Colonic mucosa (tissue), 4 donors: Measurements from ENCODE around the gene LRRC57. TPM values are rescaled to one million over a fixed set of nuclear protein-coding genes. Genes with fewer than 3 reads are reported as not detected.
"Not testable (repeated sequence)": the region's sequence is repeated elsewhere in the genome, so short reads cannot be mapped to it uniquely, and the experiment has no call there.

Source experiments
- DNase-seq: peaks from one replicate; pipeline ENCODE4 v3.0.0-alpha.2; 2020
- H3K27ac ChIP-seq: fragments of 200-600 bp; one replicate; pipeline ENCODE4 v1.8.0; 2021
- H3K27me3 ChIP-seq: fragments of 200-600 bp; one replicate; pipeline ENCODE4 v1.8.0; 2021
- H3K36me3 ChIP-seq: fragments of 200-600 bp; one replicate; pipeline ENCODE4 v1.8.0; 2021
- H3K4me1 ChIP-seq: fragments of 200-600 bp; one replicate; pipeline ENCODE4 v1.8.0; 2021; ENCODE audit warnings: mild to moderate bottlenecking
- H3K4me3 ChIP-seq: fragments of 200-600 bp; one replicate; pipeline ENCODE4 v1.8.0; 2021
- H3K9ac ChIP-seq, 2 donors: one replicate each; pipeline ENCODE4 v1.7.0; 2013; ENCODE audit warnings: control low read depth in 2 of 2, low read depth in 2 of 2, low read length in 2 of 2
- H3K9me3 ChIP-seq: fragments of 200-600 bp; one replicate; pipeline ENCODE4 v1.8.0; 2021
- CTCF ChIP-seq: fragments of 200-600 bp; IDR thresholded peaks from one replicate; pipeline ENCODE4 v1.8.0; 2022; ENCODE audit warnings: antibody characterized with exemption, mild to moderate bottlenecking
- intact Hi-C: fragments of 100-400 bp; cut with DNase I; formaldehyde crosslinking; loops from one replicate; pipeline ENCODE4 v1.14.1; 2022
- total RNA-seq, 2 donors: library from RNA; stranded (reverse); fragmentation: NEBNext Ultra II Directional in 1 of 2; extraction: Animal tissue kit (Norgen Biotek cat#: 25700) in 1 of 2; gene quantifications; one replicate each; pipeline ENCODE4 v1.2.1, GENCODE V29; 2021
- donor health status: healthy.
- donor health status: DM: no; HTN: no; CAD: no.
- donor health status: DM: no; HTN: no; CAD: no.

The LRRC57 gene
- total RNA-seq, 2 donors from 2014 or later = 31.0 to 34.7 TPM

GRCh38 chr15:42558739-42559138 lies 10.1 kb upstream of the LRRC57 start:
- Histone ChIP-seq H3K9me3 (no peaks in the 10 kb centered on the region), H3K36me3 (peaks cover 8% of the 10 kb centered on the region), H3K4me3 (no peak overlapping the region), H3K27ac (no peak overlapping the region), H3K4me1 (no peaks in the 10 kb centered on the region), H3K9ac (no peak overlapping the region), H3K27me3 (no peaks in the 10 kb centered on the region)
- no peak for TF ChIP-seq CTCF
- no peak for DNase-seq
- intact Hi-C loops = no loop called here

- H3K4me1 ChIP-seq, H3K27ac ChIP-seq, H3K9me3 ChIP-seq, H3K27me3 ChIP-seq, H3K9ac ChIP-seq, DNase-seq, H3K4me3 ChIP-seq, intact Hi-C loops, H3K36me3 ChIP-seq: not testable (repeated sequence)
These were observed 8.1 kb upstream of the LRRC57 start for GRCh38 chr15:42556550-42557207.

GRCh38 chr15:42553554-42553953 lies 5.0 kb upstream of the LRRC57 start:
- H3K27me3 ChIP-seq = no peaks in the 10 kb centered on the region
- H3K27ac ChIP-seq = no peak overlapping the region
- intact Hi-C loops = no loop called here
- H3K4me3 ChIP-seq = no peak overlapping the region
- TF ChIP-seq CTCF = no peak
- no peaks in the 10 kb centered on the region for H3K36me3 ChIP-seq
- no peaks in the 10 kb centered on the region for H3K4me1 ChIP-seq
- no peak overlapping the region for H3K9ac ChIP-seq
- no peaks in the 10 kb centered on the region for H3K9me3 ChIP-seq
- DNase-seq = no peak

GRCh38 chr15:42549741-42550392 lies 1.3 kb upstream of the LRRC57 start:
- H3K4me3 ChIP-seq = peak overlapping the region; percentile 73
- TF ChIP-seq CTCF = no peak
- no peak overlapping the region for H3K27ac ChIP-seq
- H3K36me3 ChIP-seq = no peaks in the 10 kb centered on the region
- no peak for DNase-seq
- no peaks in the 10 kb centered on the region for H3K27me3 ChIP-seq
- no peaks in the 10 kb centered on the region for H3K9me3 ChIP-seq
- peak overlapping the region in 1 of 2 donors; percentile 28 for H3K9ac ChIP-seq
- H3K4me1 ChIP-seq = no peaks in the 10 kb centered on the region
- intact Hi-C loops = no loop called here

GRCh38 chr15:42549032-42549491 lies 469 bp upstream of the LRRC57 start:
- intact Hi-C loops = no loop called here
- TF ChIP-seq CTCF = no peak
- peak overlapping the region; percentile 73 for H3K4me3 ChIP-seq
- no peak for DNase-seq
- H3K9ac ChIP-seq = peak overlapping the region; percentile 72 to 83
- H3K9me3 ChIP-seq = no peaks in the 10 kb centered on the region
- H3K4me1 ChIP-seq = no peaks in the 10 kb centered on the region
- H3K36me3 ChIP-seq = no peaks in the 10 kb centered on the region
- H3K27ac ChIP-seq = peak overlapping the region; percentile 89
- H3K27me3 ChIP-seq = no peaks in the 10 kb centered on the region

- Histone ChIP-seq H3K36me3 (peaks cover 4% of the 10 kb centered on the region), H3K27me3 (no peaks in the 10 kb centered on the region), H3K27ac (peak overlapping the region; percentile 89), H3K9ac (peak overlapping the region; percentile 72 to 83), H3K4me3 (peak overlapping the region; percentile 73), H3K4me1 (no peaks in the 10 kb centered on the region), H3K9me3 (no peaks in the 10 kb centered on the region)
- TF ChIP-seq CTCF = no peak
- DNase-seq = no peak
- intact Hi-C loops = no loop called here
These were observed 710 bp downstream of the LRRC57 start for GRCh38 chr15:42547918-42548248.
